Measurements from ENCODE around the gene CDKN2B. TPM values are rescaled to one million over a fixed set of nuclear protein-coding genes. Genes with fewer than 3 reads are reported as not detected.

The CDKN2B gene
- total RNA-seq, 2 donors from 2014 or later, result 2.5 to 3.9 TPM

DNA sequence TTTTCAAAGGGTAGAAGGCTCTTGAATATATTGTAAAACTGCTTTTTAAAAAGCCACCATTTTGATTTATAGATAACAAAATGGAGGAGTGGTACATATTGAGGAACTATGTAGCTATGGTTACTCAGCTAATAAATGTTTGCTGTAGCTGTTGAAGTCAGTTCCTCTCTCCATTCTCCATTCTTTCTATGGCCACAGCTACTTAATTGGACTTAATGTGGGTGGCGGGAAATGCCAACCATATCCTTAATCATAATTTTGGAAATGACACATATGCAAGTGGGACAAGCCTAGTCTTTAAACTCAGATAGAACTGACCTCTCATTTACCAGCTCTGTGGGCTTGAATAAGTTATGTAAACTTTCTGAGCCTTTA is 25.6 kb downstream of the CDKN2B start:
- Histone ChIP-seq H3K4me3 (no peak overlapping the region), H3K27ac (no peak overlapping the region), H3K36me3 (no peaks in the 10 kb centered on the region), H3K9me3 (no peaks in the 10 kb centered on the region), H3K4me1 (no peaks in the 10 kb centered on the region), H3K27me3 (peaks cover 0 to 11% of the 10 kb centered on the region in 2 donors)
- DNase-seq (ENCODE audit: low spot score), result no peak
- TF ChIP-seq, protein P1, sequence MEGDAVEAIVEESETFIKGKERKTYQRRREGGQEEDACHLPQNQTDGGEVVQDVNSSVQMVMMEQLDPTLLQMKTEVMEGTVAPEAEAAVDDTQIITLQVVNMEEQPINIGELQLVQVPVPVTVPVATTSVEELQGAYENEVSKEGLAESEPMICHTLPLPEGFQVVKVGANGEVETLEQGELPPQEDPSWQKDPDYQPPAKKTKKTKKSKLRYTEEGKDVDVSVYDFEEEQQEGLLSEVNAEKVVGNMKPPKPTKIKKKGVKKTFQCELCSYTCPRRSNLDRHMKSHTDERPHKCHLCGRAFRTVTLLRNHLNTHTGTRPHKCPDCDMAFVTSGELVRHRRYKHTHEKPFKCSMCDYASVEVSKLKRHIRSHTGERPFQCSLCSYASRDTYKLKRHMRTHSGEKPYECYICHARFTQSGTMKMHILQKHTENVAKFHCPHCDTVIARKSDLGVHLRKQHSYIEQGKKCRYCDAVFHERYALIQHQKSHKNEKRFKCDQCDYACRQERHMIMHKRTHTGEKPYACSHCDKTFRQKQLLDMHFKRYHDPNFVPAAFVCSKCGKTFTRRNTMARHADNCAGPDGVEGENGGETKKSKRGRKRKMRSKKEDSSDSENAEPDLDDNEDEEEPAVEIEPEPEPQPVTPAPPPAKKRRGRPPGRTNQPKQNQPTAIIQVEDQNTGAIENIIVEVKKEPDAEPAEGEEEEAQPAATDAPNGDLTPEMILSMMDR (IDR thresholded peaks at IDR 0.05), result no peak

DNA sequence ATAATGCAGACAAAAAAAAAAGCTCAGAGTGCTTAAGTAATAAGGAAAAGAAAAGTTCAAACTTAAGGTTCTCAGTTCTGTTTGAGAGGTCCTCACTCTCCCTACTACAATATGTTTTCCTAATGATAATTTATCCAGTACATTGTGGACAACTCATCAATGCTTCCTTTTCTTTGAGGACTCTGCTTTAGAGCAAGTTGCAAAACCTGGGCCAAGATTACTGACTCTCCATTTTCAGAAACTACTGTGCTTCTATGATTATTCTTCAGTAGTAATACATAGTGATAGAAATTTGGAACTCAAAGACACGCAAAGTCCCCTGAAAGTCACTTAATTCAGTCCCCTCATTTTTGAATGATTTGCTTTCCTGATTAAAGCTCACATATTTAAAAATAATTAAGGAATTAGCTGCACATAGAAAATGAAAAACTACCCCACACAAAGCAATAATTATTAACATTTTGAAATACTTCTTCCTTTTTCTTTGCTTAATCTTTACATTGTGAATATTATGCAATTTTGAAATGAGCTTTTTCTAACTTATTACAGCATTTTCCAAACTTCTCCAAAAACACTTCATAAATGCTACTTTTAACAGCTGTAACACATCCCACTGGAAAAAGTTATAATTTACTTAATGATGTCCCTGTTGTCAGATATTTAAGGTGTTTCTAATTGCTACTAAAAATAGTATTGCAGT is 26.1 kb downstream of the CDKN2B start:
- Histone ChIP-seq H3K36me3 (no peaks in the 10 kb centered on the region), H3K4me3 (no peak overlapping the region), H3K9me3 (no peaks in the 10 kb centered on the region), H3K27me3 (peaks cover 3 to 11% of the 10 kb centered on the region in 2 donors), H3K4me1 (no peaks in the 10 kb centered on the region), H3K27ac (no peak overlapping the region)
- DNase-seq (ENCODE audit: low spot score), result no peak
- TF ChIP-seq, protein P1 (IDR thresholded peaks at IDR 0.05), result no peak

DNA sequence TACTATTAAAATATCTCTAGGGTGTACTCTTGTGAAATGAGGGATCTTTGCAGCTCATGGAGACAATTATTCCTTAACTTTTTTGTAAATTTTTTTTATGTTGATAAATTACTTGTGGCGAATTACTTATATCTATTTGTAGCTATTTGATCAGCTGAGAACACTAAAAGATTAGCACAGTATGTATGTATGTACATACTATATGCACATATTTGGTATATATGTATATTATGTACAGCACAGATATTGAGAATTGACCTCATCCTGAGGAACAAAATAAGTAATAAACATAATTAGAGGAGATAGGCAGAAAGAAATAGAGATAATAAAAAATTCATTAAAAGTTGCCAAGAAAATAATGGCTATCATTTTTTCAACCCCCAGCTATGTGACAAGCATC is 26.7 kb downstream of the CDKN2B start:
- Histone ChIP-seq H3K4me1 (no peaks in the 10 kb centered on the region), H3K27me3 (peaks cover 3 to 15% of the 10 kb centered on the region in 2 donors), H3K36me3 (no peaks in the 10 kb centered on the region), H3K4me3 (no peak overlapping the region), H3K9me3 (no peaks in the 10 kb centered on the region), H3K27ac (no peak overlapping the region)
- TF ChIP-seq, protein P1 (IDR thresholded peaks at IDR 0.05), result no peak
- DNase-seq (ENCODE audit: low spot score), result no peak

DNA sequence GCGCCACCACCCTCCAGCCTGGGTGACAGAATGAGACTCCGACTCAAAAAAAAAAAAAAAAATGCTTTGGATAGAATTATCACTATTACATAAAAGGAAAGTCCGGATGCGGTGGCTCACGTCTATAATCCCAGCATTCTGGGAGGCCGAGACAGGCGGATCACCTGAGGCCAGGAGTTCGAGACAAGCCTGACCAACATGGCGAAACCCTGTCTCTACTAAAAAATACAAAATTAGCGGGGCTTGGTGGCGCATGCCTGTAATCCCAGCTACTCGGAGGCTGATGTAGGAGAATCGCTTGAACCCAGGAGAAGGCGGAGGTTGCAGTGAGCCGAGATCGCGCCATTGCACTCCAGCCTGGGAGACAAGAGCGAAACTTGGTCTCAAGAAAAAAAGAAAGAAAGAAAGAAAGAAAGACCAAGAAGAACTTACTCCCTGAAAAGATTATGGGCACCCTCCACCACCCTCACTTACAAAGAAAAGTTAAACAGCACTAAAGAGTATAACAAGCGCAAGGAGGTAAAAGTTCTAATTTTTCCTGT is 32.7 kb downstream of the CDKN2B start:
- no peaks in the 10 kb centered on the region for H3K9me3 ChIP-seq
- no peak overlapping the region for H3K27ac ChIP-seq
- H3K27me3 ChIP-seq, result peaks cover 42 to 56% of the 10 kb centered on the region in 2 donors
- H3K36me3 ChIP-seq, result no peaks in the 10 kb centered on the region
- peaks cover 0 to 15% of the 10 kb centered on the region in 2 donors for H3K4me1 ChIP-seq
- no peak overlapping the region for H3K4me3 ChIP-seq
- TF ChIP-seq, protein P1 (IDR thresholded peaks at IDR 0.05), result no peak
- no peak for DNase-seq (ENCODE audit: low spot score)

DNA sequence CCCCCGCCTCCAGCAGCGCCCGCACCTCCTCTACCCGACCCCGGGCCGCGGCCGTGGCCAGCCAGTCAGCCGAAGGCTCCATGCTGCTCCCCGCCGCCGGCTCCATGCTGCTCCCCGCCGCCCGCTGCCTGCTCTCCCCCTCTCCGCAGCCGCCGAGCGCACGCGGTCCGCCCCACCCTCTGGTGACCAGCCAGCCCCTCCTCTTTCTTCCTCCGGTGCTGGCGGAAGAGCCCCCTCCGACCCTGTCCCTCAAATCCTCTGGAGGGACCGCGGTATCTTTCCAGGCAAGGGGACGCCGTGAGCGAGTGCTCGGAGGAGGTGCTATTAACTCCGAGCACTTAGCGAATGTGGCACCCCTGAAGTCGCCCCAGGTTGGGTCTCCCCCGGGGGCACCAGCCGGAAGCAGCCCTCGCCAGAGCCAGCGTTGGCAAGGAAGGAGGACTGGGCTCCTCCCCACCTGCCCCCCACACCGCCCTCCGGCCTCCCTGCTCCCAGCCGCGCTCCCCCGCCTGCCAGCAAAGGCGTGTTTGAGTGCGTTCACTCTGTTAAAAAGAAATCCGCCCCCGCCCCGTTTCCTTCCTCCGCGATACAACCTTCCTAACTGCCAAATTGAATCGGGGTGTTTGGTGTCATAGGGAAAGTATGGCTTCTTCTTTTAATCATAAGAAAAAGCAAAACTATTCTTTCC is 34.2 kb downstream of the CDKN2B start:
- DNase-seq (ENCODE audit: low spot score), result no peak
- TF ChIP-seq, protein P1 (IDR thresholded peaks at IDR 0.05), result no peak
- Histone ChIP-seq H3K4me3 (peak overlapping the region; percentile 27 to 49), H3K27ac (no peak overlapping the region), H3K4me1 (peaks cover 0 to 23% of the 10 kb centered on the region in 2 donors), H3K27me3 (peaks cover 56 to 70% of the 10 kb centered on the region in 2 donors), H3K9me3 (no peaks in the 10 kb centered on the region), H3K36me3 (no peaks in the 10 kb centered on the region)

Measured in right atrium auricular region (tissue), 2 donors.